Right renal cortex interstitium (tissue), 3 donors: ENCODE data around the gene METAP1D. TPM values are rescaled to one million over a fixed set of nuclear protein-coding genes. Genes with fewer than 3 reads are reported as not detected.
"Not testable (repeated sequence)": the region's sequence is repeated elsewhere in the genome, so short reads cannot be mapped to it uniquely, and the experiment has no call there.

Experiments used
- DNase-seq, 3 donors: peaks; one replicate each; pipeline ENCODE4 v3.0.0-alpha.2; 2013; ENCODE audit warnings: low read depth in 3 of 3, low spot score in 2 of 3
- polyA plus RNA-seq, 3 donors: library from polyadenylated mRNA; unstranded; fragments of 120-200 nt; gene quantifications; one replicate each; pipeline ENCODE4 v1.2.1, GENCODE V29; 2013; ENCODE audit not compliant: insufficient read length in 3 of 3

Gene METAP1D
- 10 to 100 TPM; 11.6 to 11.9 (median 11.7) TPM for polyA plus RNA-seq

GRCh38 chr2:171999604-172000469 lies at the start of gene METAP1D:
Gene METAP1D, plus strand, starts transcription at chr2:171999953. Its CDS starts 17 bp downstream, at chr2:171999970.
- DNase-seq: peak; percentile 63 to 86 (median 75)

DNA sequence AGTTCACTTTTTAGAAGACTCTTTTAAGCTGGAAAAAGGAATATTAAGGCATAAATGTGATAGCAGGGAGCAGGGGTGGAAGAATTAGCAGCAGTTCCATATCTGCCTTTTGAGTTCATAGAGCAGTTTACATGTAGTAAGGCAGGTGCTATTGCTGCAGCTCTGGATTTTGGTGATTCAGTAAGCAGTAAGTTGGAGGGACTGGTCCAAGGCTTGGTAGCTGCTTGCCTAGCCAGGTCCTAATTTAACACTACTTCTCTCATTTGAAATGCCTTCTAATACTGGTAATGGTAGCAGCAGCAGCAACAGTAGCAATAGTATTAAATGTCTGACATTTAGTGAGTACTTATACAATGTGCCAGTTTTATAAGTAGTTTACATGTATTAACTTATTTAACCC lies 47.5 kb upstream of the METAP1D start:
- no peak for DNase-seq

GRCh38 chr2:171952748-171953147 lies 47.0 kb upstream of the METAP1D start:
- DNase-seq: no peak

- no peak for DNase-seq
These were observed 43.5 kb upstream of the METAP1D start for GRCh38 chr2:171956135-171956825.

DNA sequence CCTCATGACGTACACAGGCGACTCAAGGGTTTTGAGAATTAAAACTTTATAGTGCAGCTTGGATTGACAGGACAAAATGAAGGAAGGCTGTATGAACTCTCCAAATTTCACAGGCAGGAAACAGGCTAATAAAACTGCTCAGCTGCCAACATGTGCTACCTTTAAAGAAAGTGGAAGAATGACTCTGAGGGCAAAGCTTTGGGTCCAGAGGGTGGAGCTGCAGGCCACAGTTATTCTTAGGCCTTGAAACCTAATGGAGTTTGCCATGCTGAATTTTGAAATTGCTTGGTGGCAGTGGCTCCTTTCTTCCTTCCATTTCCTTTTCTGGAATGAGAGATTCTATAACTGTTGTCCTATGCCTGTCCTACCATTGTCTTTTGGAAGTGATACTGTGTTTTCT lies 42.7 kb upstream of the METAP1D start:
- DNase-seq: no peak

- DNase-seq: no peak
These were observed 41.3 kb upstream of the METAP1D start for GRCh38 chr2:171958475-171958874.

GRCh38 chr2:171959998-171960397 lies 39.8 kb upstream of the METAP1D start:
- no peak for DNase-seq

- no peak for DNase-seq
These were observed 39.2 kb upstream of the METAP1D start for GRCh38 chr2:171960570-171960969.

- no peak for DNase-seq
These were observed 36.6 kb upstream of the METAP1D start for GRCh38 chr2:171963198-171963597.

GRCh38 chr2:171964308-171964707 lies 35.4 kb upstream of the METAP1D start:
- DNase-seq: no peak

GRCh38 chr2:171965238-171965637 lies 34.5 kb upstream of the METAP1D start:
- DNase-seq: no peak

DNA sequence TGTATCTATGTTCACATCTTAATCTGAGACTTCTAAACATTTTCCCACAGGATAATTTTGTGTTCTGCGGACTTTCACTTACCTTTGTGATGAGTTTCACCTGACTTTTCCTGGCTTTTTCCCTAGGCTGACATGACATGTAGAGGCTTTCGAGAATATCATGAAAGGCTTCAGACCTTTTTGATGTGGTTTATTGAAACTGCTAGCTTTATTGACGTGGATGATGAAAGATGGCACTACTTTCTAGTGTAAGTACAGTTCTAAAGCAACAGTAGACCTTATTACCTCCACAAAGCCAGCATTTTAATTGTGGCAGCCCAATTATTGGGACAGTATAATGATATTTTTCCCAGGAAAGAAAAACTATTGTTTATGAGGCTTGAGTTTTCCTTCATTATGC lies 34.1 kb upstream of the METAP1D start:
- DNase-seq: no peak

- no peak for DNase-seq
These were observed 33.5 kb upstream of the METAP1D start for GRCh38 chr2:171966235-171966634.

GRCh38 chr2:171966688-171967087 lies 33.1 kb upstream of the METAP1D start:
- no peak for DNase-seq

DNA sequence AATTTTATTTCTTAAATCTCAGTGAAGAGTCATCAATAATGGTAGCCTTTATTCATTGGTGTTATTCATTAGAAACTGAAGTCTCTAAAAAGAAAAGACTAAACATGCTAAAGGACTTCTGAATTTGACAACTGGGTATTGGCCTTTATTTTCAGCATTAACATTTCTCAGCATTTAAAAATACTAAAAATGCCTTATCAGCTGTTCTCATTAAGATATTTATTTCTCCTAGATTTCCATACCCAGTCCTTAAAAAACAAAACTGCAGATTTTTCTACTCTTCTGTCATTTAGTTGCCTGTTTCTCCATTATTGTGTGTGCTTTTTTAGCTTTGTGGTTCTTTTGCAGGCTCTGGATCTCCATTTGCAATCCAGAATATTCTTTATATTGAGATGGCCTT lies 31.2 kb upstream of the METAP1D start:
- DNase-seq: no peak

DNA sequence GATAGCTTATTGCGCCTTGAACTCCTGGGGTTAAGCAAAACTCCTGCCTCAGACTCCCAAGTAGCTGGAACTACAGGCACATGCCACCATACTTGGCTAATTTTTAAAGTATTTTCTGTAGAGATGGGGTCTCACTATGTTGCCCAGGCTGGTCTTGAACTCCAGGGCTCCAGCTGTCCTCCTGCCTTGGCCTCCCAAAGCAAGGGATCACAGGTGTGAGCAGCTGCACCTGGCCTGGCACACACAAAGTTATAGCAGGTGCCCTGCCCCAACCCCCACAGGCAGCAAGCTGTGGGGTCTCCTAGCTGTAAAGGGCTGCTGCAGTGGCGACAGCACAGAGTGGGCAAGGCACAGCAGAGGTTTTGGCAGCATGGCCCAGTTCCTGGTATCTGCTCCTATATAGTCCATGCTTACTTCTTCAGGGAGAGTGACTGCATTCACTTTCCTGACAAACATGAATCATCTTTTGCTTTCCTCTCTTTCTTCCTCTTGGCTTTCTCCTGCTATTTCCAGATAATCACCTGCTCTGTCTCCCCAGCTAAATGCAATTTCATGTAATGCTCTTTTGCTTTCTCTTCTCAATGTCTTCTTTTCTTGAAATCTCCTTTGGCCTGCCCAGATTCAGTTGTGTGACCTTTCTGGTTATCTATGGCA lies 27.3 kb upstream of the METAP1D start:
- DNase-seq: no peak

GRCh38 chr2:171979103-171979502 lies 20.6 kb upstream of the METAP1D start:
- no peak for DNase-seq

DNA sequence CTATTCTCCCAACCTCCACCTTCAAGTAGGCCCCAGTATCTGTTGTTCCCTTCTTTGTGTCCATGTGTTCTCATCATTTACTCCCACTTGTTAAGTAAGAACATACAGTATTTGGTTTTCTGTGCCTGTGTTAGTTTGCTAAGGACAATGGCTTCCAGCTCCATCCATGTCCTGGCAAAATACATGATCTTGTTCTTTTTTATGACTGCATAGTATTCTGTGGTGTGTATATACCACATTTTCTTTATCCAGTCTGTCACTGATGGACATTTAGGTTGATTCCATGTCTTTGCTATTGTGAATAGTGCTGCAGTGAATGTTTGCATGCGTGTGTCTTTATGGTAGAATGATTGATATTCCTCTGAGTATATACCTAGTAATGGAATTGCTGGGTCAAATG lies 15.8 kb upstream of the METAP1D start:
- DNase-seq: not testable (repeated sequence)

- DNase-seq: no peak
These were observed 14.7 kb upstream of the METAP1D start for GRCh38 chr2:171985076-171985475.

DNA sequence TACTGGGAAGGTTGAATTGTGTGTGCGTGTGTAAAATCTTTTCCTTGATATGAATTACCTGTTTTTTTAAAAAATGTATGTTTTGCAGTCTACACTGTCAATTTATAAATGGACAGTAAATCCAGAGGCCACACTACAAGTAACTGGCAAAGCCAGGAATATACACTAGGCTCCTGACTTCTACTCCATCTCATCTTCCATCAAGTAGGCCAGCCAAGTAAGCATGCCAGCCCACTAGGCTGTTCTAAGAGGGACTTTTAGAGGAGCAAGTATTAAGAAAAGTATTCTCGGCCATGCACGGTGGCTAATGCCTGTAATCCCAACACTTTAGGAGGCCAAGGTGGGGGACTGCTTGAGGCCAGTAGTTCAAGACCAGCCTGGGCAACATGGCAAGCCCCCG lies 13.0 kb upstream of the METAP1D start:
- DNase-seq: no peak

DNA sequence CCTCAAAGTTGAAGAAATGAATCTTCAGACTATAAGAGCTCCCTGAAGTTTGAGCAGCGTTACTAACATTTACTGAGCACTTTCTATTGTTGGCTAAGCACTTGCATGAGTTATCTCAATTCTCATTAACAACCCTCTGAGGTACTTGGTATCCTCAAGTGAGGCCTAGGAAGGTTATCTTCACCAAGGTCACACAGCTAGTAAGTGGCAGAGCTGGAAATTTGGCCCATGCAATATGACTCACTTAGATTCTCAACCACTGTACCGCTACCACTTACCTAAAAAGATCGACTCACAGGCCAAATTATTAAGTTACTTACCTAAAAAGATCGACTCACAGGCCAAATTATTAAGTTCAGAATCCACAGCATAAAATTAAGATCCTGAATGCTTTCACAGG lies 8.7 kb upstream of the METAP1D start:
- DNase-seq: no peak
